Smooth muscle cell of the pulmonary artery (primary cell): ENCODE measurements around the gene GAGE10. TPM values are rescaled to one million over a fixed set of nuclear protein-coding genes. Genes with fewer than 3 reads are reported as not detected.

ENCODE experiments used
- total RNA-seq: library from RNA; depleted of rRNA; stranded (reverse); fragments of >200 nt; gene quantifications from 2 replicates; pipeline ENCODE4 v1.2.3, GENCODE V29; 2014

GAGE10 gene, protein sequence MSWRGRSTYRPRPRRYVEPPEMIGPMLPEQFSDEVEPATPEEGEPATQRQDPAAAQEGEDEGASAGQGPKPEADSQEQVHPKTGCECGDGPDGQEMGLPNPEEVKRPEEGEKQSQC
- not detected in 2 replicates for total RNA-seq

DNA sequence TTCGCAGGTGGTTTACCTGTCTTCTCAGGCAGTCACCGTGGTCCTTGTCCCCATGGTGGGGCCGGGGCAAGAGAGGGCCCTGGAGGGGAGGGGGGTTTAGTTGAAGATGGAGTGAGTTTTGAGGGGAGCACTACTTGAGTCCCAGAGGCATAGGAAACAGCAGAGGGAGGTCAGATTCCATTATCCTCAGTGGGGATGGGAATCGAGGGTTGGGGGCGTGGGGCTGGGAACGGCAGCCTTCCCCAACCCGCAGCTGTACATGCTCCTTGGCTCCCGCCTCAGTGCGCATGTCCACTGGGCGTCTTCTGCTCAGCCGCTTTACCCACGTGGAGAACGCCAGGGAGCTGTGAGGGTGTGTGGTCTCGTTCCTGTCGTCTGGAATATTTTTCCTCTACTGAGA, at the start of gene GAGE10:
TSS of gene GAGE10 (plus strand) at position 301 of the 400 bp plus-strand sequence. CDS start 1,214 bp downstream, outside the sequence.

GRCh38 chrX:49264460-49264859, 39.0 kb upstream of the GAGE10 start, which contains the start of gene FOXP3:
FOXP3 (minus strand) TSS chrX:49264710; CDS start chrX:49258505, 6,205 bp downstream.

DNA sequence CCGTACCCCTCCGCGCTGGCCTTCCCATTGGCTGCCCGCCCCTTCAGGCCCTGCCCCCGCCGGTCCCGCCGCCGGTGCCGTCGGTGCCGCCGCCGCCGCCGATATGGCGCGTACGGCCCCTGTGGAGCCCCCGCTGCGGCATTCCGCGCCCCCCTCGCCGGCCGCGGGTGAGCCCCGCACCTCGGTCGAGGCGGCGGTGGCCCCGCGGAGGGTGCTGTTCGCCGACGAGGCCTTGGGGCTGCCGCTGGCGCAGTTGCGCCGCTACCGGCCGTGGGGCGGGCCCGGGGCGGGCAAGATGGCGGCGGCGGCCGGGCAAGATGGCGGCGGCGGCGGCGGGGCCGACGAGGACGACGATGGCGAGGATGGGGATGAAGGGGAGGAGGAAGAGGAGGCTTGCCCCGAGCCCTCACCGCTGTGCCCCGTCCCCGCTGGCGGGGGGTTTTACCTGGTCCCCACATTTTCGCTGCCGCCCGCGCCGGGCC, 33.6 kb upstream of the GAGE10 start, which contains the start of gene PPP1R3F:
TSS of gene PPP1R3F (plus strand) at position 27 of the 482 bp plus-strand sequence. CDS start at position 104, 77 bp downstream.

GRCh38 chrX:49321737-49322136, 18.3 kb downstream of the GAGE10 start, which contains the start of gene GAGE12J:
GAGE12J (plus strand) TSS chrX:49322037; CDS start chrX:49323194, 1,157 bp downstream.

DNA sequence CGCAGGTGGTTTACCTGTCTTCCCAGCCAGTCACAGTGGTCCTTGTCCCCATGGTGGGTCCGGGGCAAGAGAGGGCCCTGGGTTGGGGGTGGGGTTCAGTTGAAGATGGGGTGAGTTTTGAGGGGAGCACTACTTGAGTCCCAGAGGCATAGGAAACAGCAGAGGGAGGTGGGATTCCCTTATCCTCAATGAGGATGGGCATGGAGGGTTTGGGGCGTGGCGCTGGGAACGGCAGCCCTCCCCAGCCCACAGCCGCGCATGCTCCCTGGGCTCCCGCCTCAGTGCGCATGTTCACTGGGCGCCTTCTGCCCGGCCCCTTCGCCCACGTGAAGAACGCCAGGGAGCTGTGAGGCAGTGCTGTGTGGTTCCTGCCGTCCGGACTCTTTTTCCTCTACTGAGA, 27.8 kb downstream of the GAGE10 start, which contains the start of gene GAGE13:
TSS of gene GAGE13 (plus strand) at position 301 of the 400 bp plus-strand sequence. CDS start 1,156 bp downstream, outside the sequence.

Other genes starting within 250 kb of the GAGE10 start
- gene CCDC120, start 244.6 kb upstream of the GAGE10 start, total RNA-seq: 0.98 and 1.3 TPM in 2 replicates
- gene PRAF2, start 229.6 kb upstream of the GAGE10 start, total RNA-seq: 28.1 and 28.6 TPM in 2 replicates
- gene WDR45, start 223.8 kb upstream of the GAGE10 start, total RNA-seq: 42.9 and 44.4 TPM in 2 replicates
- gene GPKOW, start 179.9 kb upstream of the GAGE10 start, total RNA-seq: 18.2 and 18.9 TPM in 2 replicates
- gene MAGIX, start 140.9 kb upstream of the GAGE10 start, total RNA-seq: 2.2 and 4.2 TPM in 2 replicates
- gene PLP2, start 131.7 kb upstream of the GAGE10 start, total RNA-seq: 21.6 and 22.8 TPM in 2 replicates
- 8.6 and 15.0 TPM in 2 replicates for gene PRICKLE3, start 117.3 kb upstream of the GAGE10 start, total RNA-seq
- 0.52 and 0.59 TPM in 2 replicates for gene SYP, start 103.5 kb upstream of the GAGE10 start, total RNA-seq
- not detected in 2 replicates for gene CACNA1F, start 70.3 kb upstream of the GAGE10 start, total RNA-seq
- gene CCDC22, start 68.2 kb upstream of the GAGE10 start, total RNA-seq: 13.0 and 13.8 TPM in 2 replicates
- gene FOXP3, start 38.9 kb upstream of the GAGE10 start, total RNA-seq: 0.07 and 0.13 TPM in 2 replicates
- gene PPP1R3F, start 33.9 kb upstream of the GAGE10 start, total RNA-seq: 6.8 and 8.5 TPM in 2 replicates
- not detected in 2 replicates for gene GAGE12J, start 18.4 kb downstream of the GAGE10 start, total RNA-seq
- gene GAGE13, start 27.9 kb downstream of the GAGE10 start, total RNA-seq: not detected in 2 replicates
- gene GAGE12C, start 228.5 kb downstream of the GAGE10 start, total RNA-seq: not detected in 2 replicates
- gene GAGE12D, start 238.1 kb downstream of the GAGE10 start, total RNA-seq: not detected in 2 replicates
- not detected in 2 replicates for gene GAGE12E, start 247.6 kb downstream of the GAGE10 start, total RNA-seq